Activated naive CD8-positive, alpha-beta T cell treated with anti-CD3 and anti-CD28 coated beads, Interleukin-2, amount 50 U/mL, for 24 hours (primary cell): ENCODE measurements around the gene CCDC14.
A peak's percentile ranks its signal among the peaks of the same experiment; 100 is the strongest.

Experiments
- ATAC-seq: fragments of 150-1000 bp; cut with Tn5 transposase; one replicate; pipeline ENCODE4 v1.10.0; 2021
- DNase-seq: peaks from one replicate; pipeline ENCODE4 v3.0.0; 2021
- H3K27ac Mint-ChIP-seq: one replicate; pipeline ENCODE4 v1.8.0; 2021; ENCODE audit warnings: mild to moderate bottlenecking, mixed read lengths
- H3K27me3 Mint-ChIP-seq: one replicate; pipeline ENCODE4 v1.8.0; 2021; ENCODE audit warnings: mixed read lengths
- H3K36me3 Mint-ChIP-seq: one replicate; pipeline ENCODE4 v1.8.0; 2021; ENCODE audit warnings: low read depth, mixed read lengths
- H3K4me1 Mint-ChIP-seq: one replicate; pipeline ENCODE4 v1.8.0; 2021; ENCODE audit warnings: mixed read lengths
- H3K4me3 Mint-ChIP-seq: one replicate; pipeline ENCODE4 v1.8.0; 2021; ENCODE audit warnings: mild to moderate bottlenecking, moderate library complexity, mixed read lengths
- H3K9me3 Mint-ChIP-seq: one replicate; pipeline ENCODE4 v1.8.0; 2021; ENCODE audit warnings: mixed read lengths

CCDC14 gene

DNA sequence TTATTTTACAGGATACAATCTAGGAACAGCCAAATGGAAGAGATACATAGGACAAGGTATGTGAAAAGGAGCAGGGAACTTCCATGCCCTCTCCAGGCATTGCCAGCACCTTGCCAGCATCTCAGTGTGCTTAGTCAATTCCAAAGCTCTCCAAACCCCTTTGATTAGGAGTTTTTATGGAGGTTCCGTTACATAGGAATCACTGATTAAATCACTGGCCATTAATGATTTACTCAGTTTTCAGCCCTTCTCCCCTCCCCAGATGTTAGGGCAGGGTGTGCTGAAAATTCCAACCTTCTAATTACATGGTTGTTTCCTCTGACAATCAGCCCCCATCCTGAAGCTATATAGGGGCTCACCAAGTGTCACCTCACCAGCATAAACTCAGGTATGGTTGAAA, 88.4 kb downstream of the CCDC14 start:
- no peaks in the 10 kb centered on the region for H3K9me3 Mint-ChIP-seq
- no peak overlapping the region for H3K4me3 Mint-ChIP-seq
- no peaks in the 10 kb centered on the region for H3K4me1 Mint-ChIP-seq
- ATAC-seq (no peak), DNase-seq (no peak)
- H3K27ac Mint-ChIP-seq: no peak overlapping the region
- H3K36me3 Mint-ChIP-seq: no peaks in the 10 kb centered on the region
- peaks cover 2% of the 10 kb centered on the region for H3K27me3 Mint-ChIP-seq

DNA sequence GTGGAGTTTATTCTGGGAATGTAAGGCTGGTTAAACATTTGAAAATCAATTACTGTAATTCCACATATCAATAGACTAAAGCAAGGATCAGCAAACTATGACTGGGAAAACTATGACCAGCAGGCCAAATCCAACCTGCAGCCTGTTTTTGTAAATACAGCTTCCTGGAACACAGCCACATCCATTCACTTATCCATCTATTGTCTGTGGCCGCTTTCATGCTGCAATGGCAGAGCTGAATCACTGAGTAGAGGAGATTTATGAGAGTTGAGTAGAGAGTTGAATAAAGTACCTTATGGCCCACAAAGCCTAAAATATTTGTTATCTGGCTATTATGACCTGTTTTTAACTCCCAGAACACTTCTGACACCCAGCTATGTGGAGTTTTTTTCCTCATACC, 89.1 kb downstream of the CCDC14 start:
- no peak for ATAC-seq
- no peak for DNase-seq
- Mint-ChIP-seq H3K4me3 (no peak overlapping the region), H3K36me3 (no peaks in the 10 kb centered on the region), H3K27me3 (peaks cover 2% of the 10 kb centered on the region), H3K27ac (no peak overlapping the region), H3K9me3 (no peaks in the 10 kb centered on the region), H3K4me1 (no peaks in the 10 kb centered on the region)

DNA sequence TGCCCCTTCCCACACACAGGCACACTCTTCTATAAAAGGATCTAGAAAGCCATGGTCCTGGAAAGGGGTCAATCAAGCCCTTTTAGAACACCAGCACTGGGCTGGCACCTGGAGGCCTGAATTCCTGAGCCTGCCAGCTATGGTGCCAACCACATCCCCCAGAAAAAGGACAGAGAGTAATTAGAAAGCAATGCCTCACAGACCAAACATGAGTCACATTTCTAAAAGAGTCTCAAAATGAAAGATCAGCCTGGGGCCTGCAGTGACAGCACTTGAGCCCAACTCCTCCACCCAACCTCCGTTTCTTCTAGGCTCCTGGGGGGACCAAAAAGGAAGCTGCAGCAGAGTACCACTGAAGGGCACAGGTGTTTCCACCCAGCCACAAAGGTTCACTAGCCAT, 91.0 kb downstream of the CCDC14 start:
- Mint-ChIP-seq H3K4me3 (no peak overlapping the region), H3K9me3 (no peaks in the 10 kb centered on the region), H3K4me1 (no peaks in the 10 kb centered on the region), H3K36me3 (no peaks in the 10 kb centered on the region), H3K27me3 (no peaks in the 10 kb centered on the region), H3K27ac (no peak overlapping the region)
- no peak for DNase-seq
- ATAC-seq: peak; percentile 40

DNA sequence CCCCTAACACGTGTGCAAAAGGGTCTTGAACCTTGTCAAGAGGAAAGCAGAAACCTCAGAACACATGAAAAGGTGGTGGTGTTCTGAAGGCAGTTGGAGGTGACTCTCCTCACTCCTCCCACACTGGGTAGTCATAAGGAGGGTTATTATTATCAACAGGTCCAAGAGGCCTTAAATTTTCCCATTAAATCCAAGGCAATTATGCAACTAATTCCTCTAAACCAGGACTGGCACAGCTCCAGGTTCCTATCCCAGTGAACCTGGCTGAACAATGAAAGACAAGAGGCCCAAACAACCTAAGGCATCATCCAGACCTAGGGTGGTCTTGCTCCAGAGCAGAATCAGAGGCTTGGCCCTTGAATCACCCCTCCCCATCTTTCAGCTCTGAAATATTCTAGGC, 91.9 kb downstream of the CCDC14 start:
- Mint-ChIP-seq H3K4me1 (no peaks in the 10 kb centered on the region), H3K27me3 (no peaks in the 10 kb centered on the region), H3K4me3 (no peak overlapping the region), H3K27ac (no peak overlapping the region), H3K9me3 (no peaks in the 10 kb centered on the region), H3K36me3 (no peaks in the 10 kb centered on the region)
- DNase-seq (no peak), ATAC-seq (no peak)

DNA sequence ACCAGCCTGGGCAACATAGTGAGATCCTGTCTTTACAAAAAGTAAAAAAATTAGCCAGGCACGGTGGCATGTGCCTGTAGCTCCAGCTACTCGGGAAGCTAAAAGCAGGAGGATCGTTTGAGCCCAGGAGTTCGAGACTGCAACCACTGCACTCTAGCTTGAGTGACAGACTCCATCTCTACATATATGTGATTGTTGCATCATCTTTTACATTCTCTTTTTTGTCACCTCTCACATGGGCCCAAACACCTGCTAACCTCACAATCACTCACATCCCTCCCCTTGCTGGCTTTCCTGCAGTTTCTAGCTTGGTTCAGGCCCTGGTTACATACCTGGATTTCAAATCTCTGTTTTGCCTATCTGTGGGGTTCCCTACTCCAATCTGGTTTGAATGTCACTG, 96.3 kb downstream of the CCDC14 start:
- H3K9me3 Mint-ChIP-seq: no peaks in the 10 kb centered on the region
- no peaks in the 10 kb centered on the region for H3K27me3 Mint-ChIP-seq
- ATAC-seq: no peak
- H3K4me3 Mint-ChIP-seq: no peak overlapping the region
- H3K27ac Mint-ChIP-seq: no peak overlapping the region
- no peaks in the 10 kb centered on the region for H3K4me1 Mint-ChIP-seq
- DNase-seq: no peak
- no peaks in the 10 kb centered on the region for H3K36me3 Mint-ChIP-seq
